Endothelial cell of umbilical vein (primary cell): Measurements from ENCODE around the gene PRKCSH. TPM values are rescaled to one million over a fixed set of nuclear protein-coding genes. Genes with fewer than 3 reads are reported as not detected.

Experiments
- BruUV-seq: library from RNA; stranded (reverse); fragments of 400-500 nt; replicated peaks from 2 replicates; lab custom pipeline; 2021; lab: Mats Ljungman, UMichigan
- CTCF ChIA-PET: fragments of 300-600, 350-600 bp; sonication (Branson Sonifier 250); formaldehyde crosslinking; loops from one replicate; lab custom pipeline; 2021; ENCODE audit warnings: antibody characterized with exemption, inconsistent platforms; lab: Charles Lee
- POLR2A ChIA-PET: fragments of 300-600, 350-600 bp; sonication (Branson Sonifier 250); formaldehyde crosslinking; loops from one replicate; lab custom pipeline; 2021; ENCODE audit warnings: antibody characterized with exemption, inconsistent platforms; lab: Charles Lee
- DNase-seq: peaks from one replicate; pipeline ENCODE4 v3.0.0-alpha.2; 2011; ENCODE audit warnings: low read depth, low spot score
- FAIRE-seq: peaks from 2 replicates; lab custom pipeline; 2011; peaks lifted over from hg19 to GRCh38; lab: Jason Lieb, UNC
- H2AFZ ChIP-seq: 2 replicates; pipeline ENCODE4 v1.6.0; 2012; ENCODE audit warnings: low read depth, low read length, control low read depth, inconsistent platforms
- H3K27ac ChIP-seq: 2 replicates; pipeline ENCODE4 v1.5.1; 2011; ENCODE audit warnings: low read depth, mild to moderate bottlenecking, control low read depth, low read length, moderate library complexity; ENCODE audit not compliant: insufficient read depth
- H3K27me3 ChIP-seq, 2 experiments: 2 replicates each; pipeline versions ENCODE4 v1.6.0 to v1.6.1; 2011; ENCODE audit warnings: low read length in 2 of 2, mixed read lengths in 1 of 2; ENCODE audit not compliant: control insufficient read depth in 2 of 2, insufficient read depth in 2 of 2
- H3K36me3 ChIP-seq, 2 experiments: 2 replicates in 1 of 2; 3 replicates in 1 of 2; pipeline ENCODE4 v1.5.1; 2011; ENCODE audit warnings: low read length in 2 of 2, mild to moderate bottlenecking in 1 of 2, moderate library complexity in 1 of 2; ENCODE audit not compliant: control insufficient read depth in 2 of 2, insufficient read depth in 2 of 2; ENCODE audit errors: extremely low read depth in 1 of 2
- H3K4me1 ChIP-seq: 3 replicates; pipeline ENCODE4 v1.5.1; 2011; ENCODE audit warnings: mild to moderate bottlenecking, low read length; ENCODE audit not compliant: control insufficient read depth, insufficient read depth; ENCODE audit errors: extremely low read depth
- H3K4me2 ChIP-seq: 2 replicates; pipeline ENCODE4 v1.6.1; 2011; ENCODE audit warnings: low read length, control low read depth, mixed read lengths; ENCODE audit not compliant: insufficient read depth
- H3K4me3 ChIP-seq, 3 experiments: fragments of 200-600 bp in 1 of 3; sonication (generic), shearing (Covaris generic) in 1 of 3; replicated peaks in 1 of 3; 2 replicates each; pipeline ENCODE4 v1.5.1; 2011 to 2016; ENCODE audit warnings: control low read depth in 3 of 3, low read length in 3 of 3, mild to moderate bottlenecking in 2 of 3, inconsistent platforms in 1 of 3, low read depth in 1 of 3, moderate library complexity in 1 of 3; ENCODE audit not compliant: insufficient read depth in 1 of 3
- H3K79me2 ChIP-seq: 2 replicates; pipeline ENCODE4 v1.6.0; 2012; ENCODE audit warnings: low read length, inconsistent platforms; ENCODE audit not compliant: control insufficient read depth, insufficient read depth
- H3K9ac ChIP-seq: replicated peaks from 2 replicates; pipeline ENCODE3; 2011; ENCODE audit warnings: low read length, control low read depth; ENCODE audit not compliant: insufficient read depth; ENCODE audit errors: extremely low read depth
- H3K9me1 ChIP-seq: replicated peaks from 3 replicates; pipeline ENCODE4 v1.6.0; 2011; ENCODE audit warnings: mild to moderate bottlenecking, low read length; ENCODE audit not compliant: control insufficient read depth, insufficient read depth; ENCODE audit errors: extremely low read depth
- H3K9me3 ChIP-seq: replicated peaks from 2 replicates; pipeline ENCODE4 v1.5.1; 2012; ENCODE audit warnings: low read length, inconsistent platforms; ENCODE audit not compliant: control insufficient read depth, insufficient read depth
- H4K20me1 ChIP-seq: replicated peaks from 2 replicates; pipeline ENCODE3; 2011; ENCODE audit warnings: mild to moderate bottlenecking, low read length; ENCODE audit not compliant: control insufficient read depth, insufficient read depth; ENCODE audit errors: extremely low read depth
- CTCF ChIP-seq, 2 donors: IDR thresholded peaks; 1 replicate in 1 of 2; 2 replicates in 1 of 2; pipeline ENCODE4 v1.5.1; 2011; ENCODE audit warnings: low read length in 2 of 2, mild to moderate bottlenecking in 2 of 2, moderate library complexity in 2 of 2, control low read depth in 1 of 2, inconsistent platforms in 1 of 2, low read depth in 1 of 2; ENCODE audit not compliant: insufficient read depth in 1 of 2; ENCODE audit errors: extremely low read depth in 1 of 2
- EZH2 ChIP-seq: IDR thresholded peaks from 2 replicates; pipeline ENCODE4 v1.6.1; 2012; ENCODE audit warnings: borderline replicate concordance, low read depth, mild to moderate bottlenecking, moderate library complexity, low read length, inconsistent platforms; ENCODE audit not compliant: severe bottlenecking
- FOS ChIP-seq: IDR thresholded peaks from 2 replicates; pipeline ENCODE4 v1.6.1; 2011; ENCODE audit warnings: mild to moderate bottlenecking, low read length, moderate library complexity, borderline replicate concordance; ENCODE audit not compliant: insufficient read depth
- GATA2 ChIP-seq: IDR thresholded peaks from 2 replicates; pipeline ENCODE4 v1.7.0; 2011; ENCODE audit warnings: low read depth, mild to moderate bottlenecking, moderate library complexity, mixed read lengths, low read length; ENCODE audit not compliant: insufficient read length, insufficient read depth
- JUN ChIP-seq: IDR thresholded peaks from 2 replicates; pipeline ENCODE4 v1.6.1; 2011; ENCODE audit warnings: borderline replicate concordance, low read depth; ENCODE audit not compliant: insufficient read length, insufficient read depth
- MAX ChIP-seq: IDR thresholded peaks from 2 replicates; pipeline ENCODE4 v1.6.1; 2011; ENCODE audit not compliant: insufficient read depth, insufficient read length
- MYC ChIP-seq: IDR thresholded peaks from one replicate; pipeline ENCODE4 v1.6.1; 2011; ENCODE audit warnings: mild to moderate bottlenecking, low read depth, low read length
- POLR2A ChIP-seq: IDR thresholded peaks from 2 replicates; pipeline ENCODE4 v1.6.1; 2012; ENCODE audit warnings: low read depth, mild to moderate bottlenecking, control low read depth, low read length
- POLR2AphosphoS5 ChIP-seq: IDR thresholded peaks from 2 replicates; pipeline ENCODE4 v1.6.1; 2012; ENCODE audit warnings: low read depth, mild to moderate bottlenecking, control low read depth, low read length, moderate library complexity; ENCODE audit not compliant: insufficient read depth
- dilution Hi-C: fragments of 300-500 bp; cut with MboI; formaldehyde crosslinking; loops from one replicate; pipeline ENCODE4 v1.15.0; 2019; ENCODE audit warnings: low sequenced_read_pairs; ENCODE audit not compliant: extremely low pct_ligation_motif_present
- intact Hi-C: fragments of 100-400 bp; cut with micrococcal nuclease; formaldehyde crosslinking; loops from one replicate; pipeline ENCODE4 v1.10.0; 2022
- polyA plus RNA-seq, 4 experiments: library from polyadenylated mRNA; depleted of rRNA in 3 of 4; stranded (reverse) in 3 of 4; unstranded in 1 of 4; fragments of >200 nt; gene quantifications; 2 replicates each; pipeline versions ENCODE4 v1.2.1 to v1.2.3, GENCODE V29; 2011 to 2012; ENCODE audit warnings: missing spikeins in 1 of 4
- total RNA-seq: library from RNA; stranded (reverse); gene quantifications from 2 replicates; pipeline ENCODE4 v1.2.3, GENCODE V29; 2021

PRKCSH gene
- total and polyA plus RNA-seq, 2 donors (not counting 3 experiments of a cell fraction or from before 2014, with no cell fraction given): 215 to 425 TPM

- FAIRE-seq: no peak
- BruUV-seq: no TSS peak
- Histone ChIP-seq H3K4me3 (no peak overlapping the region), H3K9me1 (no peaks in the 10 kb centered on the region), H3K9ac (no peak overlapping the region), H3K27me3 (peaks cover 7 to 11% of the 10 kb centered on the region in 2 experiments), H4K20me1 (no peaks in the 10 kb centered on the region), H3K36me3 (no peaks in the 10 kb centered on the region), H3K9me3 (no peaks in the 10 kb centered on the region), H3K79me2 (no peaks in the 10 kb centered on the region), H2AFZ (no peak overlapping the region), H3K4me2 (no peak overlapping the region), H3K27ac (no peak overlapping the region), H3K4me1 (no peaks in the 10 kb centered on the region)
- dilution Hi-C loops (no loop called here), intact Hi-C loops (no loop called here)
- TF ChIP-seq FOS (no peak), GATA2 (no peak), EZH2 (no peak), MYC (no peak), MAX (no peak), POLR2AphosphoS5 (no peak), CTCF (IDR thresholded peaks at IDR 0.05; ENCODE audit: extremely low read depth in 1 of 2, insufficient read depth in 1 of 2, low read depth in 1 of 2, low read length in 2 of 2) (no peak), JUN (no peak), POLR2A (no peak)
- ChIA-PET CTCF (interaction anchor here (0.9 to 1.8 kb wide), 2 partner anchors 89 to 182 kb away, joined by 3 read pairs; no protein-coding TSS in a partner anchor), POLR2A (no interaction called here)
- DNase-seq: no peak
These were observed 40.4 kb downstream of the PRKCSH start for GRCh38 chr19:11475861-11476260.
